Mucosa of descending colon (tissue), 3 donors: Measurements from ENCODE around the gene KCNK17. TPM values are rescaled to one million over a fixed set of nuclear protein-coding genes. Genes with fewer than 3 reads are reported as not detected.
A peak's percentile ranks its signal among the peaks of the same experiment; 100 is the strongest.

ENCODE experiments used
- ATAC-seq: fragments of 200-7000 bp; cut with Tn5 transposase; one replicate; pipeline ENCODE4 v1.9.1; 2020; ENCODE audit warnings: mild to moderate bottlenecking, moderate library complexity
- DNase-seq, 3 donors: peaks; one replicate each; pipeline ENCODE4 v3.0.0-alpha.2; 2020
- H3K36me3 ChIP-seq: fragments of 200-600 bp; one replicate; pipeline ENCODE4 v1.8.0; 2021; ENCODE audit warnings: low read depth, mild to moderate bottlenecking
- H3K4me1 ChIP-seq: fragments of 200-600 bp; one replicate; pipeline ENCODE4 v1.8.0; 2021; ENCODE audit warnings: low read depth, mild to moderate bottlenecking
- H3K4me3 ChIP-seq: fragments of 200-600 bp; one replicate; pipeline ENCODE4 v1.8.0; 2021; ENCODE audit warnings: mild to moderate bottlenecking
- H3K9me3 ChIP-seq: fragments of 200-600 bp; one replicate; pipeline ENCODE4 v1.8.0; 2021; ENCODE audit warnings: mild to moderate bottlenecking
- CTCF ChIP-seq: fragments of 200-600 bp; IDR thresholded peaks from one replicate; pipeline ENCODE4 v1.8.0; 2022; ENCODE audit warnings: antibody characterized with exemption, mild to moderate bottlenecking
- intact Hi-C, 2 donors: fragments of 100-400 bp; cut with DNase I in 1 of 2; cut with micrococcal nuclease in 1 of 2; formaldehyde crosslinking; loops; one replicate each; pipeline versions ENCODE4 v1.11.0 to v1.11.1; 2022; cut with DNase I, micrococcal nuclease
- long read RNA-seq, 2 donors: library from polyadenylated mRNA; unstranded; transcript quantifications; one replicate each; pipeline ENCODE4 v2.0.0, GENCODE V29; 2019 to 2021
- total RNA-seq, 3 donors: library from RNA; stranded (reverse); fragmentation: NEBNext Ultra II Directional in 2 of 3; extraction: Animal tissue kit (Norgen Biotek cat#: 25700) in 2 of 3; gene quantifications; one replicate each; pipeline versions ENCODE4 v1.2.1 to v1.2.4, GENCODE V29; 2021 to 2023
- donor health status: DM: no; HTN: no; CAD: no; lungs with moderate emphysema.
- donor health status: DM: no; HTN: no; CAD: no.
- donor health status: DM: no; HTN: yes; CAD: no.

Gene KCNK17
- under 1 TPM in 2 of 3 donors, not detected in 1; 0.24 to 0.63 TPM for total RNA-seq
- long read RNA-seq, donor 1, partial matches to known transcripts: 0 of 2 reads
- long read RNA-seq, donor 1, other reads (novel, unspliced or antisense): 1 of 2 reads
- long read RNA-seq, donor 2, partial matches to known transcripts: 0 of 1 reads
- long read RNA-seq, donor 2, other reads (novel, unspliced or antisense): 1 of 1 reads

GRCh38 chr6:39314273-39314795 lies at the start of gene KCNK17:
TSS of gene KCNK17 (minus strand) at chr6:39314419. CDS start at chr6:39314320, 99 bp downstream.
- intact Hi-C loops: loop anchor here in 1 of 2 donors (5.0 kb wide), 1 partner anchor 442 kb away; no protein-coding TSS in a partner anchor
- Histone ChIP-seq H3K4me3 (no peak within 1 kb of the TSS), H3K4me1 (peaks cover 17% of the 10 kb centered on the region), H3K36me3 (no peaks in the 10 kb centered on the region), H3K9me3 (no peaks in the 10 kb centered on the region)
- TF ChIP-seq CTCF: no peak
- peak; percentile 7 for ATAC-seq
- no peak for DNase-seq

GRCh38 chr6:39363280-39363679 lies 49.1 kb upstream of the KCNK17 start:
- intact Hi-C loops: no loop called here

GRCh38 chr6:39362487-39362865 lies 48.3 kb upstream of the KCNK17 start:
- no peaks in the 10 kb centered on the region for H3K4me1 ChIP-seq
- H3K4me3 ChIP-seq: no peak overlapping the region
- peak; percentile 25 for ATAC-seq
- H3K9me3 ChIP-seq: no peaks in the 10 kb centered on the region
- TF ChIP-seq CTCF: no peak
- intact Hi-C loops: no loop called here
- H3K36me3 ChIP-seq: no peaks in the 10 kb centered on the region
- no peak for DNase-seq

More at GRCh38 chr6:39363280-39363679, 49.1 kb upstream of the KCNK17 start:
- Histone ChIP-seq H3K36me3 (no peaks in the 10 kb centered on the region), H3K4me3 (no peak overlapping the region), H3K9me3 (no peaks in the 10 kb centered on the region), H3K4me1 (no peaks in the 10 kb centered on the region)
- TF ChIP-seq CTCF: no peak
- DNase-seq (no peak), ATAC-seq (no peak)

- Histone ChIP-seq H3K36me3 (no peaks in the 10 kb centered on the region), H3K4me3 (no peak overlapping the region), H3K9me3 (no peaks in the 10 kb centered on the region), H3K4me1 (no peaks in the 10 kb centered on the region)
- ATAC-seq: peak; percentile 84
- intact Hi-C loops: no loop called here
- peak in 2 of 3 donors; percentile 61 to 63 for DNase-seq
- peak; percentile 75 for TF ChIP-seq CTCF
These were observed 47.7 kb upstream of the KCNK17 start for GRCh38 chr6:39361657-39362486.

- H3K4me1 ChIP-seq: no peaks in the 10 kb centered on the region
- no peak for ATAC-seq
- no peak overlapping the region for H3K4me3 ChIP-seq
- no peak for TF ChIP-seq CTCF
- intact Hi-C loops: no loop called here
- no peak for DNase-seq
- H3K9me3 ChIP-seq: no peaks in the 10 kb centered on the region
- H3K36me3 ChIP-seq: no peaks in the 10 kb centered on the region
These were observed 46.2 kb upstream of the KCNK17 start for GRCh38 chr6:39360378-39360777.
